Body of pancreas (tissue), 4 donors: ENCODE data around the gene ACBD6.

ENCODE experiments used
- POLR2A ChIP-seq, 3 donors: fragments of 450-650 bp; IDR thresholded peaks; one replicate each; pipeline ENCODE4 v1.6.1; 2016; ENCODE audit warnings: antibody characterized with exemption in 3 of 3, mild to moderate bottlenecking in 2 of 3
- TF ChIP-seq, protein P1 (sequence below), 7 experiments: fragments of 450-650 bp in 4 of 7; fragments of 200-600 bp in 3 of 7; sonication (generic) in 3 of 7; IDR thresholded peaks; one replicate each; pipeline ENCODE4 v1.5.1; 2016 to 2019; ENCODE audit warnings: antibody characterized with exemption in 7 of 7

DNA sequence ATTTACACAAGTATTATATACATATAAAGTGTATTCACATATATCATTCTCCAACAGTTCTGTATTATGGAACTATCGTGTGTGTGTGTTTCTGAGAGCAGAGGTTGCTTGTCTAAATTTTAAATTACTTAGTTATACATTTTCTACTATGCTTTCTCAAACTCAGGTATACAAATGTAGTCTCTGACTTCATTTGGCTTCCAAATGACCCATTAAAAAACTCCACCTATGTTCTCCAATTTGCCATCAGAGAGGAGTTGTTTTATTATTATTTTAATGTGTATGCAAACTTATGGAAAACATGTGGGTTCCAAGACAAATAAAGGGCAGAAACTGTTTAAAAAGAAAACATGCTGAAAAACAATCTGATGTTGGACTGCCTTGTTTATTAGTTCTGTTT is 131.8 kb downstream of the ACBD6 start:
- TF ChIP-seq, protein P1, sequence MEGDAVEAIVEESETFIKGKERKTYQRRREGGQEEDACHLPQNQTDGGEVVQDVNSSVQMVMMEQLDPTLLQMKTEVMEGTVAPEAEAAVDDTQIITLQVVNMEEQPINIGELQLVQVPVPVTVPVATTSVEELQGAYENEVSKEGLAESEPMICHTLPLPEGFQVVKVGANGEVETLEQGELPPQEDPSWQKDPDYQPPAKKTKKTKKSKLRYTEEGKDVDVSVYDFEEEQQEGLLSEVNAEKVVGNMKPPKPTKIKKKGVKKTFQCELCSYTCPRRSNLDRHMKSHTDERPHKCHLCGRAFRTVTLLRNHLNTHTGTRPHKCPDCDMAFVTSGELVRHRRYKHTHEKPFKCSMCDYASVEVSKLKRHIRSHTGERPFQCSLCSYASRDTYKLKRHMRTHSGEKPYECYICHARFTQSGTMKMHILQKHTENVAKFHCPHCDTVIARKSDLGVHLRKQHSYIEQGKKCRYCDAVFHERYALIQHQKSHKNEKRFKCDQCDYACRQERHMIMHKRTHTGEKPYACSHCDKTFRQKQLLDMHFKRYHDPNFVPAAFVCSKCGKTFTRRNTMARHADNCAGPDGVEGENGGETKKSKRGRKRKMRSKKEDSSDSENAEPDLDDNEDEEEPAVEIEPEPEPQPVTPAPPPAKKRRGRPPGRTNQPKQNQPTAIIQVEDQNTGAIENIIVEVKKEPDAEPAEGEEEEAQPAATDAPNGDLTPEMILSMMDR (IDR thresholded peaks at IDR 0.05): no peak
- TF ChIP-seq POLR2A (IDR thresholded peaks at IDR 0.05): no peak
